ENCODE measurements around the gene CNPPD1.

DNA sequence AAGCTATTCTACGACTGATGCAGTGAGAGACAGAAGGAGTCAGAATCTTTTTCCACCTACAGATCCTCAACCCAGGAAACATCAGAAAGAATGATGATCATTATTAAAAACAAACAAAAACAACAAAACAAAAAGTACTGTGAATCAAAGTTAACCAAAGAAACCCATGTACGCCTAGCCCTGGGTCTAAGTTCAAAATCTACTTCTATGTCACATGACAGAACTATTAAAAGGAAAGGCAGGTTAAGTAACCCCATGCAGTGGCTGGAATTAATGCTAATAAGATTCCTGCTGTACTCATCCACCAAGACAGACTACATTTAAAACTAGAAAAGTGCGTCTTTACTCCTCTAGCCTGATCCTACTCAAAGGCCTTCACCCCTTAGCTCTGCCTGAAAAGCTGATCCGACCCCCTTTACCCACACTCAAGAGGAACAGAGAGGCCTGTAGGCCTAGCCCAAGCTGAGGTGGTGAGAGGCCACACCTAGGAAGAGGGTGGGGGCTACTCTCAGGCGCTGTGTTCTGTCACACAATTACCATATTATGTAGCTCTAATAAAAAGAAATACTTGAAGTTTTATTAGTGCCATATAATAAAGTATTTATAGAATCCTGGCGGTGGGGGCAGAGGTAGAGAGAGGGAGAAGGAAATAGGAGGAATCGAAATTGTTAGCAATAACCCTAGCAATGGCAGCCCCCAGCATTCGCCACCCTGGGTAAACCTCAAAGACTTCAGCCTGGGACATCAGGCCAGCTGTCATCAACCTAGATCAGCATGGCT lies 53.2 kb downstream of the CNPPD1 start:
- no peak for TF ChIP-seq ESRRA (CRISPR knock-in tag; IDR thresholded peaks at IDR 0.05; ENCODE audit: borderline replicate concordance)
- no peak for TF ChIP-seq CREM (CRISPR knock-in tag; IDR thresholded peaks at IDR 0.05)
- TF ChIP-seq, protein P1, sequence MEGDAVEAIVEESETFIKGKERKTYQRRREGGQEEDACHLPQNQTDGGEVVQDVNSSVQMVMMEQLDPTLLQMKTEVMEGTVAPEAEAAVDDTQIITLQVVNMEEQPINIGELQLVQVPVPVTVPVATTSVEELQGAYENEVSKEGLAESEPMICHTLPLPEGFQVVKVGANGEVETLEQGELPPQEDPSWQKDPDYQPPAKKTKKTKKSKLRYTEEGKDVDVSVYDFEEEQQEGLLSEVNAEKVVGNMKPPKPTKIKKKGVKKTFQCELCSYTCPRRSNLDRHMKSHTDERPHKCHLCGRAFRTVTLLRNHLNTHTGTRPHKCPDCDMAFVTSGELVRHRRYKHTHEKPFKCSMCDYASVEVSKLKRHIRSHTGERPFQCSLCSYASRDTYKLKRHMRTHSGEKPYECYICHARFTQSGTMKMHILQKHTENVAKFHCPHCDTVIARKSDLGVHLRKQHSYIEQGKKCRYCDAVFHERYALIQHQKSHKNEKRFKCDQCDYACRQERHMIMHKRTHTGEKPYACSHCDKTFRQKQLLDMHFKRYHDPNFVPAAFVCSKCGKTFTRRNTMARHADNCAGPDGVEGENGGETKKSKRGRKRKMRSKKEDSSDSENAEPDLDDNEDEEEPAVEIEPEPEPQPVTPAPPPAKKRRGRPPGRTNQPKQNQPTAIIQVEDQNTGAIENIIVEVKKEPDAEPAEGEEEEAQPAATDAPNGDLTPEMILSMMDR (IDR thresholded peaks at IDR 0.05), result no peak
- TF ChIP-seq, protein P2, sequence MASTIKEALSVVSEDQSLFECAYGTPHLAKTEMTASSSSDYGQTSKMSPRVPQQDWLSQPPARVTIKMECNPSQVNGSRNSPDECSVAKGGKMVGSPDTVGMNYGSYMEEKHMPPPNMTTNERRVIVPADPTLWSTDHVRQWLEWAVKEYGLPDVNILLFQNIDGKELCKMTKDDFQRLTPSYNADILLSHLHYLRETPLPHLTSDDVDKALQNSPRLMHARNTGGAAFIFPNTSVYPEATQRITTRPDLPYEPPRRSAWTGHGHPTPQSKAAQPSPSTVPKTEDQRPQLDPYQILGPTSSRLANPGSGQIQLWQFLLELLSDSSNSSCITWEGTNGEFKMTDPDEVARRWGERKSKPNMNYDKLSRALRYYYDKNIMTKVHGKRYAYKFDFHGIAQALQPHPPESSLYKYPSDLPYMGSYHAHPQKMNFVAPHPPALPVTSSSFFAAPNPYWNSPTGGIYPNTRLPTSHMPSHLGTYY (CRISPR knock-in tag; IDR thresholded peaks at IDR 0.05), result no peak
- TF ChIP-seq, protein P3, sequence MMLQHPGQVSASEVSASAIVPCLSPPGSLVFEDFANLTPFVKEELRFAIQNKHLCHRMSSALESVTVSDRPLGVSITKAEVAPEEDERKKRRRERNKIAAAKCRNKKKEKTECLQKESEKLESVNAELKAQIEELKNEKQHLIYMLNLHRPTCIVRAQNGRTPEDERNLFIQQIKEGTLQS (CRISPR knock-in tag; conservative IDR thresholded peaks at IDR 0.05), result no peak
- TF ChIP-seq, protein P4, sequence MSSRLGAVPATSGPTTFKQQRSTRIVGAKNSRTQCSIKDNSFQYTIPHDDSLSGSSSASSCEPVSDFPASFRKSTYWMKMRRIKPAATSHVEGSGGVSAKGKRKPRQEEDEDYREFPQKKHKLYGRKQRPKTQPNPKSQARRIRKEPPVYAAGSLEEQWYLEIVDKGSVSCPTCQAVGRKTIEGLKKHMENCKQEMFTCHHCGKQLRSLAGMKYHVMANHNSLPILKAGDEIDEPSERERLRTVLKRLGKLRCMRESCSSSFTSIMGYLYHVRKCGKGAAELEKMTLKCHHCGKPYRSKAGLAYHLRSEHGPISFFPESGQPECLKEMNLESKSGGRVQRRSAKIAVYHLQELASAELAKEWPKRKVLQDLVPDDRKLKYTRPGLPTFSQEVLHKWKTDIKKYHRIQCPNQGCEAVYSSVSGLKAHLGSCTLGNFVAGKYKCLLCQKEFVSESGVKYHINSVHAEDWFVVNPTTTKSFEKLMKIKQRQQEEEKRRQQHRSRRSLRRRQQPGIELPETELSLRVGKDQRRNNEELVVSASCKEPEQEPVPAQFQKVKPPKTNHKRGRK (CRISPR knock-in tag; IDR thresholded peaks at IDR 0.05; ENCODE audit: borderline replicate concordance), result no peak
- TF ChIP-seq, protein P5, sequence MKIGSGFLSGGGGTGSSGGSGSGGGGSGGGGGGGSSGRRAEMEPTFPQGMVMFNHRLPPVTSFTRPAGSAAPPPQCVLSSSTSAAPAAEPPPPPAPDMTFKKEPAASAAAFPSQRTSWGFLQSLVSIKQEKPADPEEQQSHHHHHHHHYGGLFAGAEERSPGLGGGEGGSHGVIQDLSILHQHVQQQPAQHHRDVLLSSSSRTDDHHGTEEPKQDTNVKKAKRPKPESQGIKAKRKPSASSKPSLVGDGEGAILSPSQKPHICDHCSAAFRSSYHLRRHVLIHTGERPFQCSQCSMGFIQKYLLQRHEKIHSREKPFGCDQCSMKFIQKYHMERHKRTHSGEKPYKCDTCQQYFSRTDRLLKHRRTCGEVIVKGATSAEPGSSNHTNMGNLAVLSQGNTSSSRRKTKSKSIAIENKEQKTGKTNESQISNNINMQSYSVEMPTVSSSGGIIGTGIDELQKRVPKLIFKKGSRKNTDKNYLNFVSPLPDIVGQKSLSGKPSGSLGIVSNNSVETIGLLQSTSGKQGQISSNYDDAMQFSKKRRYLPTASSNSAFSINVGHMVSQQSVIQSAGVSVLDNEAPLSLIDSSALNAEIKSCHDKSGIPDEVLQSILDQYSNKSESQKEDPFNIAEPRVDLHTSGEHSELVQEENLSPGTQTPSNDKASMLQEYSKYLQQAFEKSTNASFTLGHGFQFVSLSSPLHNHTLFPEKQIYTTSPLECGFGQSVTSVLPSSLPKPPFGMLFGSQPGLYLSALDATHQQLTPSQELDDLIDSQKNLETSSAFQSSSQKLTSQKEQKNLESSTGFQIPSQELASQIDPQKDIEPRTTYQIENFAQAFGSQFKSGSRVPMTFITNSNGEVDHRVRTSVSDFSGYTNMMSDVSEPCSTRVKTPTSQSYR (CRISPR knock-in tag; IDR thresholded peaks at IDR 0.05), result no peak
- no peak for TF ChIP-seq JUN (CRISPR knock-in tag; IDR thresholded peaks at IDR 0.05)
- TF ChIP-seq, protein P6, sequence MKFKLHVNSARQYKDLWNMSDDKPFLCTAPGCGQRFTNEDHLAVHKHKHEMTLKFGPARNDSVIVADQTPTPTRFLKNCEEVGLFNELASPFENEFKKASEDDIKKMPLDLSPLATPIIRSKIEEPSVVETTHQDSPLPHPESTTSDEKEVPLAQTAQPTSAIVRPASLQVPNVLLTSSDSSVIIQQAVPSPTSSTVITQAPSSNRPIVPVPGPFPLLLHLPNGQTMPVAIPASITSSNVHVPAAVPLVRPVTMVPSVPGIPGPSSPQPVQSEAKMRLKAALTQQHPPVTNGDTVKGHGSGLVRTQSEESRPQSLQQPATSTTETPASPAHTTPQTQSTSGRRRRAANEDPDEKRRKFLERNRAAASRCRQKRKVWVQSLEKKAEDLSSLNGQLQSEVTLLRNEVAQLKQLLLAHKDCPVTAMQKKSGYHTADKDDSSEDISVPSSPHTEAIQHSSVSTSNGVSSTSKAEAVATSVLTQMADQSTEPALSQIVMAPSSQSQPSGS (CRISPR knock-in tag; IDR thresholded peaks at IDR 0.05; ENCODE audit: borderline replicate concordance, low read depth), result no peak
- TF ChIP-seq SP1 (CRISPR knock-in tag; conservative IDR thresholded peaks at IDR 0.05), result no peak
- no peak for TF ChIP-seq GTF2I (CRISPR knock-in tag; conservative IDR thresholded peaks at IDR 0.05)
